HG03575 (cell line): Measurements from ENCODE around the gene LFNG.
"Not testable (repeated sequence)": the region's sequence is repeated elsewhere in the genome, so short reads cannot be mapped to it uniquely, and the experiment has no call there.

Experiments
- ATAC-seq: cut with Tn5 transposase; IDR thresholded peaks from one replicate; pipeline ENCODE4 v1.9.1; 2021; ENCODE audit not compliant: unreplicated experiment, insufficient number of reproducible peaks, low FRiP score; ENCODE audit errors: extremely low read depth

LFNG gene

DNA sequence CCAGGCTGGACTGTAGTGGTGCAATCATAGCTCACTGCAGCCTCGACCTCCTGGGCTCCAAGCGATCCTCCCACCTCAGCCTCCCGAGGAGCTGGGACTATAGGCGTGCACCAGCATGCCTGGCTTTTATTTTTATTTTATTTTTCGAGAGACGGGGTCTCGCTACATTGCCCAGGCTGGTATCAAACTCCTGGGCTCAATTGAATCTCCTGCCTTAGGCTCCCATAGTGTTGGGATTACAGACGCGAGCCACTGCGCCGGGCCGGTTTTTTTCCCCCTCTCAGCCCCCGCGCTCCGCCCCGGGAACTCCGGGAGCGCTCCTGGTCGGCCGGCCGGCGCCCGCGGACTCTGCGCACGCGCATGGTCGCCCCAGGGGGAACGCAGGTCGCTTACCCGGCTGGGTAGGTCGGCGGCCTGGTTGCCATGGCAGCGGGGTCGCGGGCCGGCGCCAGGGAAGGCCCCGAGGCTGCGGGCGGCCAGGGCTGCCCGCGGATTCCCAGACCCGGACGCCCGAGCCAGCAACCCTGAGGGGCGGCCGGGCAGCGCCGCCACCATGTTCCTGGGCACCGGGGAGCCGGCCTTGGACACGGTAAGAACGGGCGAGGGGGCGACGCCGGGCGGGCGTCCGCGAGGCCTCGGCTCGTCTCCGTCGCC is 39.2 kb downstream of the LFNG start, which contains the start of gene IQCE:
TSS of gene IQCE (plus strand) at position 351 of the 654 bp plus-strand sequence. CDS start at position 554, 203 bp downstream.
- no peak for ATAC-seq

DNA sequence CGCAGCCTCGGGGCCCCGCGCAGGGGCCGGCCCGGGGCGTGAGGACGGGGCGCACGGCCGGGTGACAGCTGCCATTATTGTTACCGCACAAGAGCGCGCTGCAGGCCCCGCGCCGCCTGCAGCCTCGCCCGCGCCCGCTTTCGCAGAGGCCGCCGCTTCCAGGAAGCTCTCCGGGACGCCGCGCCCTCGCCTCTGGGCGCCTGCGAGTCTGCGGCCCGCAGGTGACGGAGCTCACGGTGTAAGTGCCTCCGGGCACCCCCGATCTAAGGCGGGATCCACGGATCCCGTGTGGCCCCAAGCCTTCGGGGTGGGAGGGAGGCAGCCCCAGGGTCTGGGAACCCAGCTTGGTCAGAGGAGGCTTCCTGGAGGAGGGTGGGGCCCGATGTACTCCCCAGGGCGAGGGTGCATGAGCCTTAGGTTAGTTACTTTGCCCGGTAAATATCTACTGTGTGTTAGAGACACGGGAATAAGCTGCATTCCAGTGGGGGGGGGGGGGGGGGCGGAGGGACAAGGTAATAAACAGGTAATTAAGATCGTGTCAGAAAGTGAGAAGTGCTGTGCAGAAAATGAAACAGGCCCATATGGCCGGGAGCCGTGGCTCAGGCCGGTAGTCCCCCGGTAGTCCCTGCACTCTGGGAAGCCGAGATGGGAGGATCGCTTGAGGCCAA is 39.8 kb downstream of the LFNG start:
- ATAC-seq: no peak

DNA sequence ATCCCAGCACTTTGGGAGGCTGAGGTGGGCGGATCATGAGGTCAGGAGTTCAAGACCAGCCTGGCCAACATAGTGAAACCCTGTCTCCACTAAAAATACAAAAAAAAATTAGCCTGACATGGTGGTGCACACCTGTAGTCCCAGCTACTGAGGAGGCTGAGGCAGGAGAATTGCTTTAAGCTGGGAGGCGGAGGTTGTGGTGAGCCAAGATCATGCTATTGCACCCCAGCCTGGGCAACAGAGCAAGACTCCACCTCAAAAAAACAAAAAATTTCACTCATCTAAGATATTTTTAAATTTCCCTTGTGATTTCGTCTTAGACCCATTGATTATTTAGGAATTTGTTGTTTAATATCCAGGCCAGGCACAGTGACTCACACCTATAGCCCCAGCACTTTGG is 44.4 kb downstream of the LFNG start:
- ATAC-seq: not testable (repeated sequence)

DNA sequence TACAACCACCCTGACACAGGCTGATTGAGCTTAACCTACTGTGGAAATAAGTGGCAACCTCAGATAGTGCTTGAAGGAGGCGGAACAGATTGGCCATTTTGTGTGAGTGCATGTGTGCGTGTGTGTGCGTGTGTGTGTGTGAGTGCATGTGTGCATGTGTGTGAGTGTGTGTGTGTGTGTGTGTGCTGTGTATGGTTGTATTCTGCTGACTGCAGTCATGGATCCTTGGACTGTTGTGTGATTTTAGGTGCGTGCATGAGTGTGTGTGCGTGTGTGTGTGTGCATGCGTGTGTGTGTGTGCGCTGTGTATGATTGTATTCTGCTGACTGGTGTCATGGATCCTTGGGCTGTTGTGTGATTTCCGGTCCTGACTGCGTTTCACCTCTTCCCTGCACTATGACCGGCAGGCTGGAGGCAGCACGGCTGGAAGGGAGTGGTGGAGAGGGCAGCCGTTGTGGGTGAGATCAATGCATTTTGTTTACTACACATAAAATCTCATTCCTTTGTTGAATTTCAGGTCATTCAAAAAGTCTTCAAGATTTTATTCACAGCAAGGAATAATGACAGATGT is 45.5 kb downstream of the LFNG start:
- ATAC-seq: no peak

DNA sequence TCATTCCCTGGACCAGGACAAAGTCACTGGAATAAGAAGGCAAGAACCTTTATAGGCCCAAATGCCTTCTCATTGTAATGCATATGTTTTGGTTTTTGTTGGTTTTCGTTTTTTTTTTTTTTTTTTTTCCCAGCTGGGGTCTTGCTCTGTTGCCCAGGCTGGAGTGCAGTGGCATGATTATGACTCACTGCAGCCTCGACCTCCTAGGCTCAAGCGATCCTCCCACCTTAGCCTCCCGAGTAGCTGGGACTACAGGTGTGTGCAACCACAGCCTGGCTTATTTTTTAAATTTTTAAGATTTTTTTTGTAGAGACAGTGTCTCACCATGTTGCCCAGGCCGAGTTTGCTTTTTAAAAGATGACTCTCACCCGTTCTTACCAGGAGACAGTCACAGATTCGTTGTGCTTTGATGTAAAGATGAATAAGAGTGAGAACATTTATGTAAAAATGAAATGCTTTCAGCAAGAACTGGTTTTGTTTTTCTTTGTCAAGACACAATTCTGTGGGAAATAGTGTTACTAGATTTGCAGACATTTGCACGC is 46.8 kb downstream of the LFNG start:
- no peak for ATAC-seq

GRCh38 chr7:2566890-2567678 is 47.5 kb downstream of the LFNG start:
- ATAC-seq: no peak

DNA sequence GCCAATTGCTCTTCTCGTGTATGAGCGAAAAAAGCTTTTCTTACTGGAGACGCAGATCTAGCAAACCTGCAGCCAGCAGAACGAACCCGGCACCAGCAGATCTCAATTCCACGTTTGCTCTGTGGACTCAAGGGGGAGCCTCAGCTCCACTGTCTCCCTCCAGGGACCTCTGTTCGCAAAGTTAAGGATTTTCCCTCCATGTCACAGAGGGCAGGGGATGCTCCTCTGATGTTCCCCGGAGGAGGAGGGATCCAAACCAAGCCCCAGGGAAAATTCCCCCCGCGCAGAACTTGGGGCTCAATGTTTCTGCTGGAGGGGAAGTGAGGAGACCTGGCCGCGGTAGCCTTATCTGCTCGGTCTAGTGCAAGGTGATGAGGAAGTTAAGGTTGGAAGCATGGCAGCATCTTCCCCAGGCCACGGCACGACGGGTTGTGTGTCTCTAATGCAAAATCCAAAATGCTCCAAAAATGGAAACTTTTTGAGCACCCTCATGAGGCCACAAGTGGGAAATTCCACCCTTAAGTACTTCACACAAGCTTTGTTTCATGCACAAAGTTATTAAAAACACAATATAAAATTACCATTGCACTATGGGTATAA is 48.2 kb downstream of the LFNG start:
- ATAC-seq: no peak

- no peak for ATAC-seq
Observed at GRCh38 chr7:2568521-2569223, 49.1 kb downstream of the LFNG start.

DNA sequence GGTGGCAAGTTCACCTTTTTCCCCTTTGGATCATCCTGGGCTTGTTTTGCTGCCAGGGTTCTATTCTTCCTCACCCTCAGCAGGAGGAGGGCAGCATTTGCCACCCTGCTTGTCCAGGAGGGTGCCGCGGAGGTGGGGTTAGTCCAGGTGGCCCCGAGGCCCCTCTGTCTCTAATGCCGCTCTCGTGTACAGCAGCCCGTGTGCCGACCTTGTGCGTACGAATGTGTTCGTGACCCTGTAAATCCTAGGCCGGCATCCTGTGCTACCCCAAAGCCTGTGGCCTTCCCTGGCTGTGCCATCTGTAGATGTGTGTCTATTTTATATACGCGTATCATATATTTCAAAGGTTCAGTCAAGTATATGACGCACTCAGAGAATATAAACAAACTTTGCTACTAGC is 49.8 kb downstream of the LFNG start:
- ATAC-seq: no peak

- no peak for ATAC-seq
Observed at GRCh38 chr7:2570021-2570420, 50.4 kb downstream of the LFNG start.

- no peak for ATAC-seq
Observed at GRCh38 chr7:2571409-2571808, 51.8 kb downstream of the LFNG start.

DNA sequence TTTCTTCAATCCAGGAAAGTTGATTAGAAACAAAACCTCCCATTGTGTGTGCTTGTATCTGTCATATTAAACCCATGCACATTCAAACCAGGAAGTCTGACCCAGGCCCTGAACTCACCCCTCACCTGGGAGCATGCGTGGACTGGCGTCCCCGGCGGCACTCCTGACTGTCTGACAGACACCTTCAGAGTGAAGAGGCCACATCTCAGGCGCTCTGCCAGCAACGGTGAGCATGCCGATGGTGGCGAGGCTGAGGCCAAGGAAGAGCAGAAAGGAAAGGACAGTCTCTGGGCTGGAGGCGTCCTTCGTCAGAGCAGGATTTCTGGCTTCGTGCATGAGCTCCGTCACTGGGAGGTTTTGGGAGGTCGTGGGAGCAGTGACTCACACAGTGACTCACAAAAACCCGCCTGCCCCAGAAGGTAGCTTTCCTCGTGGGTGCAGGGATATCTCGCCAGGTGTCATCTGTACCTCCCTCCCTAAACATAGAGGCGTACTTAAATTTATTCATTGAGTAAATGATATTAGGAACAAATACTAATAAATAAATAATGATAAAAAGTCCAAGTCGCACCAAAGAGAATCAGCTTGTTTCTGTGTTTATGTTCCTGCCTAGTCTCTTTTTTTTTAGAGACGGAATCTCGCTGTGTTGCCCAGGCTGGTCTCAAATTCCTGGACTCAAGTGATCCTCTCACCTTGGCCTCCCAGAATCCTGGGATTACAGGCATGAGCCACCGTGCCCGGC is 52.7 kb downstream of the LFNG start:
- ATAC-seq: no peak

DNA sequence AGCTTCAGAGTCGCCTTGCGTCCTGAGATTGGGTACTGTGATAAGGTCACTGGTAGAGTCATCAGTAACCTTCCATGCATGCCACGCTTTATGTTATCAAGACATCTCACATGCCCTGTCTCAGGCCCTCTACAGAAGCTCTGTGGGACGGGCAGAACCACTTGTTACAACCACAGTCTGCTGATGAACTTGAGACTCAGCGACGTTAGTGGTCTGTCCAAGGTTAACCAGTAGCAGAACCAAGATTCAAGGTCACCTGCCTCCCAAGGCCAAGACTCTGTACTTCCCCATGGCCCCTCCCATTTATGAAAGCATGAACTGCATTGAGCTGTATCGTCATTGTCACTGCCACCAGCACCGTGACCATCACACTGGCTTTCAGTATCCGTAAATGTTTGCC is 54.2 kb downstream of the LFNG start:
- no peak for ATAC-seq

GRCh38 chr7:2575046-2575732 is 55.6 kb downstream of the LFNG start:
- ATAC-seq: no peak

GRCh38 chr7:2575733-2576340 is 56.3 kb downstream of the LFNG start:
- ATAC-seq: no peak

DNA sequence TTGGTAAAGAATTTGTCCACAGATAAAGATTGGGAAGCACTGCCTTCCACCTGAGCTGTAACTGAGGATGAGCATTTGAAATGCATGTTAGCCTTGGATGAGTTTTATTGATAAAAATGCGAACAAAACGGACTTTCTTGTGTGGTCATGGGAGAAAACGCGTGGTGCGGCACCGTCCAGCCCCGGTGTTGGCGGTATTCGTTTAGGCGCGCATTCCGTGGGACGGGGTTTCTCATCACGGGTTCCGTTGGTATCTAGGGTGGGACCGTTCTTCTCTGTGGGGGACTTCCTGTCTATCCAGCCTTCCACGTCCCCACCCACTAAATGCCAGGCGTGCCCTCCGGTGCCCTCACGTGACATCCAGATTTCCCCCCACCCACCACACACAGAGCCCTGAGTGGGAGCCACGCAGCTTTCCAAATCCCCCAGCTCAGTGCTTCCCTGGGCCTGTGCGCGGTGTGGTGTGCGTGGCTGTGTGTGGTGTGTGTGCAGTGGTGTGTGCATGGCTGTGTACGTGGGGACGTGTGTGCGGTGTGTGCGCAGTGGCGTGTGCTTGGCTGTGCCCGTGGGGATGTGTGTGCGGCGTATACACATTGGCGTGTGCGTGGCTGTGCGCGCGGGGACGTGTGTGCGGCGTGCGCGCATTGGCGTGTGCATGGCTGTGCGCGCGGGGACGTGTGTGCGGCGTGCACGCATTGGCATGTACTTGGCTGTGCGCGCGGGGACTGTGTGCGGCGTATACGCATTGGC is 57.3 kb downstream of the LFNG start:
- ATAC-seq: no peak
